ENCODE data around the gene ACY1. TPM values are rescaled to one million over a fixed set of nuclear protein-coding genes. Genes with fewer than 3 reads are reported as not detected.

ACY1 gene
- total and polyA plus RNA-seq, 4 donors = 69.5 to 274 (median 238) TPM

DNA sequence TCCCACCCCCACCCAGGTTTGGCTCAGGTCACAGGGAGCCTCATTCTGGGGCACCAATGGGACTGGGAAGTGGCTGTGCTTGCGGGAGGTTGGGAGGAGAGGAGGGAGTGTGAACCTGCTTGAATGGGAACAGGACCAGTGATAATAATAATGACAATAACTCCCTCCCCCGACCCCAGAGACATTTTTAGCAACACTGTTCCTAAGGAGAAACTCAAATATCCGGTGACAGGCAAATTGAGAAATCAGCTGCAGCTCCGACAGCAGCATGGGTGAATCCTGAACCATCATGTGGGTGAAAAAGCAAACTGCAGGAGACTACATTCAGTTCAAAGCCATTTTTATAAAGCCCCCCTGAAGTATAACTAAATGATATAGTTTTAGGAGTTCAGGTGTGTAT, 24.0 kb downstream of the ACY1 start:
- TF ChIP-seq RAD21 (IDR thresholded peaks at IDR 0.05) (no peak), JUND (IDR thresholded peaks at IDR 0.05) (no peak), HNF4A (conservative IDR thresholded peaks at IDR 0.05) (no peak), FOXA2 (IDR thresholded peaks at IDR 0.05) (no peak), TAF1 (conservative IDR thresholded peaks at IDR 0.05) (no peak), YY1 (IDR thresholded peaks at IDR 0.05) (no peak), NR2F2 (IDR thresholded peaks at IDR 0.05) (no peak), HNF4G (IDR thresholded peaks at IDR 0.05) (no peak), SP1 (IDR thresholded peaks at IDR 0.05) (no peak), RXRA (IDR thresholded peaks at IDR 0.05) (no peak), FOXA1 (IDR thresholded peaks at IDR 0.05) (no peak), GABPA (IDR thresholded peaks at IDR 0.05 in 1 of 2, conservative IDR thresholded peaks at IDR 0.05 in 1 of 2) (no peak), EGR1 (IDR thresholded peaks at IDR 0.05; ENCODE audit: low read depth in 2 of 2) (no peak)
- TF ChIP-seq, protein P1, sequence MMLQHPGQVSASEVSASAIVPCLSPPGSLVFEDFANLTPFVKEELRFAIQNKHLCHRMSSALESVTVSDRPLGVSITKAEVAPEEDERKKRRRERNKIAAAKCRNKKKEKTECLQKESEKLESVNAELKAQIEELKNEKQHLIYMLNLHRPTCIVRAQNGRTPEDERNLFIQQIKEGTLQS (IDR thresholded peaks at IDR 0.05) = no peak
- TF ChIP-seq, protein P2, sequence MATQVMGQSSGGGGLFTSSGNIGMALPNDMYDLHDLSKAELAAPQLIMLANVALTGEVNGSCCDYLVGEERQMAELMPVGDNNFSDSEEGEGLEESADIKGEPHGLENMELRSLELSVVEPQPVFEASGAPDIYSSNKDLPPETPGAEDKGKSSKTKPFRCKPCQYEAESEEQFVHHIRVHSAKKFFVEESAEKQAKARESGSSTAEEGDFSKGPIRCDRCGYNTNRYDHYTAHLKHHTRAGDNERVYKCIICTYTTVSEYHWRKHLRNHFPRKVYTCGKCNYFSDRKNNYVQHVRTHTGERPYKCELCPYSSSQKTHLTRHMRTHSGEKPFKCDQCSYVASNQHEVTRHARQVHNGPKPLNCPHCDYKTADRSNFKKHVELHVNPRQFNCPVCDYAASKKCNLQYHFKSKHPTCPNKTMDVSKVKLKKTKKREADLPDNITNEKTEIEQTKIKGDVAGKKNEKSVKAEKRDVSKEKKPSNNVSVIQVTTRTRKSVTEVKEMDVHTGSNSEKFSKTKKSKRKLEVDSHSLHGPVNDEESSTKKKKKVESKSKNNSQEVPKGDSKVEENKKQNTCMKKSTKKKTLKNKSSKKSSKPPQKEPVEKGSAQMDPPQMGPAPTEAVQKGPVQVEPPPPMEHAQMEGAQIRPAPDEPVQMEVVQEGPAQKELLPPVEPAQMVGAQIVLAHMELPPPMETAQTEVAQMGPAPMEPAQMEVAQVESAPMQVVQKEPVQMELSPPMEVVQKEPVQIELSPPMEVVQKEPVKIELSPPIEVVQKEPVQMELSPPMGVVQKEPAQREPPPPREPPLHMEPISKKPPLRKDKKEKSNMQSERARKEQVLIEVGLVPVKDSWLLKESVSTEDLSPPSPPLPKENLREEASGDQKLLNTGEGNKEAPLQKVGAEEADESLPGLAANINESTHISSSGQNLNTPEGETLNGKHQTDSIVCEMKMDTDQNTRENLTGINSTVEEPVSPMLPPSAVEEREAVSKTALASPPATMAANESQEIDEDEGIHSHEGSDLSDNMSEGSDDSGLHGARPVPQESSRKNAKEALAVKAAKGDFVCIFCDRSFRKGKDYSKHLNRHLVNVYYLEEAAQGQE (IDR thresholded peaks at IDR 0.05) = no peak
- TF ChIP-seq, protein P3, sequence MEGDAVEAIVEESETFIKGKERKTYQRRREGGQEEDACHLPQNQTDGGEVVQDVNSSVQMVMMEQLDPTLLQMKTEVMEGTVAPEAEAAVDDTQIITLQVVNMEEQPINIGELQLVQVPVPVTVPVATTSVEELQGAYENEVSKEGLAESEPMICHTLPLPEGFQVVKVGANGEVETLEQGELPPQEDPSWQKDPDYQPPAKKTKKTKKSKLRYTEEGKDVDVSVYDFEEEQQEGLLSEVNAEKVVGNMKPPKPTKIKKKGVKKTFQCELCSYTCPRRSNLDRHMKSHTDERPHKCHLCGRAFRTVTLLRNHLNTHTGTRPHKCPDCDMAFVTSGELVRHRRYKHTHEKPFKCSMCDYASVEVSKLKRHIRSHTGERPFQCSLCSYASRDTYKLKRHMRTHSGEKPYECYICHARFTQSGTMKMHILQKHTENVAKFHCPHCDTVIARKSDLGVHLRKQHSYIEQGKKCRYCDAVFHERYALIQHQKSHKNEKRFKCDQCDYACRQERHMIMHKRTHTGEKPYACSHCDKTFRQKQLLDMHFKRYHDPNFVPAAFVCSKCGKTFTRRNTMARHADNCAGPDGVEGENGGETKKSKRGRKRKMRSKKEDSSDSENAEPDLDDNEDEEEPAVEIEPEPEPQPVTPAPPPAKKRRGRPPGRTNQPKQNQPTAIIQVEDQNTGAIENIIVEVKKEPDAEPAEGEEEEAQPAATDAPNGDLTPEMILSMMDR (IDR thresholded peaks at IDR 0.05; ENCODE audit: low read depth, low read length, missing input control) = no peak
- TF ChIP-seq, protein P4, sequence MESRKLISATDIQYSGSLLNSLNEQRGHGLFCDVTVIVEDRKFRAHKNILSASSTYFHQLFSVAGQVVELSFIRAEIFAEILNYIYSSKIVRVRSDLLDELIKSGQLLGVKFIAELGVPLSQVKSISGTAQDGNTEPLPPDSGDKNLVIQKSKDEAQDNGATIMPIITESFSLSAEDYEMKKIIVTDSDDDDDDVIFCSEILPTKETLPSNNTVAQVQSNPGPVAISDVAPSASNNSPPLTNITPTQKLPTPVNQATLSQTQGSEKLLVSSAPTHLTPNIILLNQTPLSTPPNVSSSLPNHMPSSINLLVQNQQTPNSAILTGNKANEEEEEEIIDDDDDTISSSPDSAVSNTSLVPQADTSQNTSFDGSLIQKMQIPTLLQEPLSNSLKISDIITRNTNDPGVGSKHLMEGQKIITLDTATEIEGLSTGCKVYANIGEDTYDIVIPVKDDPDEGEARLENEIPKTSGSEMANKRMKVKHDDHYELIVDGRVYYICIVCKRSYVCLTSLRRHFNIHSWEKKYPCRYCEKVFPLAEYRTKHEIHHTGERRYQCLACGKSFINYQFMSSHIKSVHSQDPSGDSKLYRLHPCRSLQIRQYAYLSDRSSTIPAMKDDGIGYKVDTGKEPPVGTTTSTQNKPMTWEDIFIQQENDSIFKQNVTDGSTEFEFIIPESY (IDR thresholded peaks at IDR 0.05) = no peak
- TF ChIP-seq, protein P5, sequence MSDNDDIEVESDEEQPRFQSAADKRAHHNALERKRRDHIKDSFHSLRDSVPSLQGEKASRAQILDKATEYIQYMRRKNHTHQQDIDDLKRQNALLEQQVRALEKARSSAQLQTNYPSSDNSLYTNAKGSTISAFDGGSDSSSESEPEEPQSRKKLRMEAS (IDR thresholded peaks at IDR 0.05) = no peak
- Histone ChIP-seq H3K4me3 (ENCODE audit: low read depth in 1 of 3, low read length in 3 of 3) (no peak overlapping the region), H3K27me3 (ENCODE audit: control insufficient read depth in 4 of 4, insufficient read depth in 4 of 4, low read length in 3 of 4) (no peaks in the 10 kb centered on the region), H3K9ac (ENCODE audit: low read depth in 1 of 2, low read length in 2 of 2) (no peak overlapping the region), H3K9me3 (ENCODE audit: control insufficient read depth in 4 of 4, low read length in 3 of 4) (no peaks in the 10 kb centered on the region), H3K27ac (ENCODE audit: low read depth in 1 of 2, low read length in 2 of 2) (no peak overlapping the region), H3K4me1 (ENCODE audit: control insufficient read depth in 4 of 4, insufficient read depth in 4 of 4, low read length in 3 of 4) (peaks cover 0 to 13% (median 1%) of the 10 kb centered on the region in 4 donors), H3K36me3 (ENCODE audit: control insufficient read depth in 4 of 4, insufficient read depth in 3 of 4, low read depth in 1 of 4, low read length in 3 of 4) (no peaks in the 10 kb centered on the region)
- WGBS = 71% methylated on average over 4 of the region's 4 CpGs
- DNase-seq (ENCODE audit: low spot score) = no peak
